Ascending aorta (tissue), 2 donors: ENCODE results near the gene ZNF502. TPM values are rescaled to one million over a fixed set of nuclear protein-coding genes. Genes with fewer than 3 reads are reported as not detected.

Experiments used
- DNase-seq, 2 donors: peaks; one replicate each; pipeline ENCODE4 v3.0.0-alpha.2; 2019; ENCODE audit warnings: low spot score in 2 of 2
- H3K27ac ChIP-seq, 2 donors: fragments of 200-600 bp; sonication (generic); one replicate each; pipeline ENCODE4 v1.5.1; 2016 to 2017; ENCODE audit warnings: mild to moderate bottlenecking in 1 of 2
- H3K27me3 ChIP-seq: fragments of 200-600 bp; sonication (generic); one replicate; pipeline ENCODE4 v1.5.1; 2017
- H3K36me3 ChIP-seq, 2 donors: fragments of 200-600 bp; sonication (generic); one replicate each; pipeline ENCODE4 v1.5.1; 2016
- H3K4me1 ChIP-seq, 2 donors: fragments of 200-600 bp; sonication (generic); one replicate each; pipeline ENCODE4 v1.5.1; 2016 to 2017; ENCODE audit warnings: mild to moderate bottlenecking in 1 of 2
- H3K4me3 ChIP-seq, 2 donors: fragments of 200-600 bp; sonication (generic); one replicate each; pipeline ENCODE4 v1.5.1; 2016 to 2017; ENCODE audit warnings: mild to moderate bottlenecking in 1 of 2
- H3K9me3 ChIP-seq, 2 donors: fragments of 200-600 bp; sonication (generic); one replicate each; pipeline ENCODE4 v1.5.1; 2016
- intact Hi-C: fragments of 100-400 bp; cut with DNase I; formaldehyde crosslinking; loops from one replicate; pipeline ENCODE4 v1.15.1; 2023
- total RNA-seq: library from RNA; depleted of rRNA; stranded (reverse); fragments of >200 nt; gene quantifications from one replicate; pipeline ENCODE4 v1.1.0, GENCODE V29; 2016
- TF ChIP-seq, protein P1 (sequence below), 3 experiments: fragments of 200-600 bp in 2 of 3; fragments of 450-650 bp in 1 of 3; sonication (generic) in 2 of 3; IDR thresholded peaks; one replicate each; pipeline ENCODE4 v1.5.1; 2016 to 2019; ENCODE audit warnings: antibody characterized with exemption in 3 of 3, mild to moderate bottlenecking in 1 of 3, moderate library complexity in 1 of 3

Gene ZNF502
- total RNA-seq, 1 donor from 2014 or later, result 6.5 TPM

- Histone ChIP-seq H3K9me3 (peaks cover 85 to 99% of the 10 kb centered on the region in 2 donors), H3K27ac (no peak overlapping the region), H3K27me3 (no peaks in the 10 kb centered on the region), H3K4me1 (no peaks in the 10 kb centered on the region), H3K36me3 (peaks cover 35 to 55% of the 10 kb centered on the region in 2 donors), H3K4me3 (peak overlapping the region in 1 of 2 donors; percentile 4)
- intact Hi-C loops, result no loop called here
- TF ChIP-seq, protein P1, sequence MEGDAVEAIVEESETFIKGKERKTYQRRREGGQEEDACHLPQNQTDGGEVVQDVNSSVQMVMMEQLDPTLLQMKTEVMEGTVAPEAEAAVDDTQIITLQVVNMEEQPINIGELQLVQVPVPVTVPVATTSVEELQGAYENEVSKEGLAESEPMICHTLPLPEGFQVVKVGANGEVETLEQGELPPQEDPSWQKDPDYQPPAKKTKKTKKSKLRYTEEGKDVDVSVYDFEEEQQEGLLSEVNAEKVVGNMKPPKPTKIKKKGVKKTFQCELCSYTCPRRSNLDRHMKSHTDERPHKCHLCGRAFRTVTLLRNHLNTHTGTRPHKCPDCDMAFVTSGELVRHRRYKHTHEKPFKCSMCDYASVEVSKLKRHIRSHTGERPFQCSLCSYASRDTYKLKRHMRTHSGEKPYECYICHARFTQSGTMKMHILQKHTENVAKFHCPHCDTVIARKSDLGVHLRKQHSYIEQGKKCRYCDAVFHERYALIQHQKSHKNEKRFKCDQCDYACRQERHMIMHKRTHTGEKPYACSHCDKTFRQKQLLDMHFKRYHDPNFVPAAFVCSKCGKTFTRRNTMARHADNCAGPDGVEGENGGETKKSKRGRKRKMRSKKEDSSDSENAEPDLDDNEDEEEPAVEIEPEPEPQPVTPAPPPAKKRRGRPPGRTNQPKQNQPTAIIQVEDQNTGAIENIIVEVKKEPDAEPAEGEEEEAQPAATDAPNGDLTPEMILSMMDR (IDR thresholded peaks at IDR 0.05), result no peak
- no peak for DNase-seq
These were observed 9.0 kb downstream of the ZNF502 start for GRCh38 chr3:44721231-44722102.

- H3K9me3 ChIP-seq, result peaks cover 86 to 99% of the 10 kb centered on the region in 2 donors
- intact Hi-C loops, result no loop called here
- TF ChIP-seq, protein P1 (IDR thresholded peaks at IDR 0.05), result no peak
- H3K27me3 ChIP-seq, result no peaks in the 10 kb centered on the region
- peaks cover 35 to 52% of the 10 kb centered on the region in 2 donors for H3K36me3 ChIP-seq
- H3K27ac ChIP-seq, result no peak overlapping the region
- no peak for DNase-seq
- no peaks in the 10 kb centered on the region for H3K4me1 ChIP-seq
- H3K4me3 ChIP-seq, result no peak overlapping the region
These were observed 9.6 kb downstream of the ZNF502 start for GRCh38 chr3:44722103-44722401.

DNA sequence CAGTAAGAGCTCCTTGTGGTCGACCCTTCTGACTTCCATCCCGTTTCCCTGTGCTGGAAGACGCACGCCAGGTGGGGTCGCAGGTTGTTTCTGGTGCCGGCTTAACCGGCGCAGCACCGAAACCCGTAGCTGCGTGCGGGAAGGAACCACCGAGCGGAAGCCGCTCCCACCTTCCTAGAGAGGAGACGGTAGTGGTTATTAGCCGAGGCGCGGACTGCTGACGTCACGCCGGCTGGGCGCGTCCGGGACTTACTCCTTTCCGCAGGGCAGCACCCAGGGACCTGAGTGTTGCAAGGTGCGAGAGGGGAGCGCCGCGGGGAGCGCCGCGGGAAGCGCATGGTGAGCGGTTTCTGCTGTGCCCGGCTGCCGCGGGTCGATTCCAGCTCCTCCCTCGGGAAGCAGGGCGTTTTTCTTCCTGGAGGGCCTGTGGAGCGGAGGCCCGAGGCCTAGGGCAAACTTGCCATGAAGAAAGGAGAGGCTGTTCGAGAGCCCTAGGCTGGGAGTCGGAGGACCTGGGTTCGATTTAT, 17.0 kb downstream of the ZNF502 start, which contains the start of gene ZNF501:
Gene ZNF501, plus strand, starts transcription at position 252 of the 527 bp plus-strand sequence. CDS start 4,787 bp downstream, outside the sequence.
- Histone ChIP-seq H3K27ac (peak within 1 kb of the TSS; percentile 29 to 47), H3K27me3 (no peaks in the 10 kb centered on the region), H3K36me3 (peaks cover 21 to 35% of the 10 kb centered on the region in 2 donors), H3K9me3 (peaks cover 50 to 77% of the 10 kb centered on the region in 2 donors), H3K4me1 (no peaks in the 10 kb centered on the region), H3K4me3 (peak within 1 kb of the TSS; percentile 55 to 69)
- TF ChIP-seq, protein P1 (IDR thresholded peaks at IDR 0.05), result no peak
- intact Hi-C loops, result loop anchor here (1.0 to 2.0 kb wide), 2 partner anchors 17 to 31 kb away; partner anchors contain the start of genes KIAA1143, KIF15 and ZNF502
- peak; percentile 63 to 96 for DNase-seq

GRCh38 chr3:44734646-44735168, 22.2 kb downstream of the ZNF502 start:
- Histone ChIP-seq H3K36me3 (peaks cover 25 to 43% of the 10 kb centered on the region in 2 donors), H3K27ac (no peak overlapping the region), H3K4me1 (no peaks in the 10 kb centered on the region), H3K27me3 (no peaks in the 10 kb centered on the region), H3K4me3 (no peak overlapping the region), H3K9me3 (peaks cover 69 to 89% of the 10 kb centered on the region in 2 donors)
- no peak for DNase-seq
- intact Hi-C loops, result loop anchor here (10.0 kb wide), 1 partner anchor 110 kb away; the partner anchor contains the start of gene ZNF197
- TF ChIP-seq, protein P1 (IDR thresholded peaks at IDR 0.05), result no peak

GRCh38 chr3:44761101-44761423, 48.6 kb downstream of the ZNF502 start:
- TF ChIP-seq, protein P1 (IDR thresholded peaks at IDR 0.05), result no peak
- Histone ChIP-seq H3K36me3 (peaks cover 0 to 9% of the 10 kb centered on the region in 2 donors), H3K4me3 (peak overlapping the region; percentile 59 to 87), H3K27ac (peak overlapping the region; percentile 7 to 56), H3K4me1 (peaks cover 0 to 5% of the 10 kb centered on the region in 2 donors), H3K27me3 (no peaks in the 10 kb centered on the region), H3K9me3 (no peaks in the 10 kb centered on the region)
- DNase-seq, result no peak
- intact Hi-C loops, result loop anchor here (1.0 to 5.0 kb wide), 5 partner anchors 32 to 424 kb away; partner anchors contain the start of genes EXOSC7, TCAIM, TMEM42 and ZDHHC3
